Hematopoietic multipotent progenitor cell treated with erythropoietin and hydrocortisone succinate and interleukin-3 and kit ligand, for 15 days (in vitro differentiated cells): Measurements from ENCODE around the gene RRAS2.
A peak's percentile ranks its signal among the peaks of the same experiment; 100 is the strongest.
"Not testable (repeated sequence)": the region's sequence is repeated elsewhere in the genome, so short reads cannot be mapped to it uniquely, and the experiment has no call there.

Source experiments
- DNase-seq: peaks from one replicate; pipeline ENCODE4 v3.0.0-alpha.2; 2015; ENCODE audit warnings: low spot score

The RRAS2 gene

DNA sequence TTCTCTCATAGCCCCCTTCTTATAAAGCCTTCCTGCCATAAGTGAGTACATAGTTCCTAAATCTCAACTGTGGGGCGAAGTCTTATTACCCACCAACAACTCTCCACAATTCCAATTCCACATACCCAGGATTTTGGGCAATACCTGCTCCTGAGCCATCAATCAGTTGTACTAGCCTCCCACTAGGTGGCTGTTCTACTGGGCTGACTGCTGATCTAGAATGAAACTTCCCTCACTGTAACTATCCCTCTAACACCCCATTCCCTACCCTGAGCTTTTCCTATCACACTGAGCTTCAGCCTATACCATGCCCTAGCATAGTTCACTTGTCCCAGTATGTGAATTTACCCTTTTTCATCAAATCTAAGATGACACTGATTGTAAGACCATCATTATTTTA lies 52.5 kb downstream of the RRAS2 start:
- DNase-seq: no peak

DNA sequence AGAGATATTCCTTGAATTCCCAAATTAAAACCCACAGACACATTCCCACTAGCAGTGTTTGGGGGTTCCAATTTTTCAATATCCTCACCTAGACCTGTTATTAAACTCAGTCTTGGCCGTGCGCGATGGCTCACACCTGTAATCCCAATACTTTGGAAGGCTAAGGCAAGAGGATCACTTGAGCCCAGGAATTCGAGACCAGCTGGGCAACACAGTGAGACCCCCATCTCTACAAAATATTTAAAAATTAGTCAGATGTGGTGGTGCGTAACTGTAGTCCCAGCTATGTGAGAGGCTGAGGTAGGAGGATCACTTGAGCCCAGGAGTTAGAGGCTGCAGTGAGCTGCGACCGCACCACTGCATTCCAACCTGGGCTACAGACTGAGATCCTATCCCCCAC lies 53.3 kb downstream of the RRAS2 start:
- no peak for DNase-seq

DNA sequence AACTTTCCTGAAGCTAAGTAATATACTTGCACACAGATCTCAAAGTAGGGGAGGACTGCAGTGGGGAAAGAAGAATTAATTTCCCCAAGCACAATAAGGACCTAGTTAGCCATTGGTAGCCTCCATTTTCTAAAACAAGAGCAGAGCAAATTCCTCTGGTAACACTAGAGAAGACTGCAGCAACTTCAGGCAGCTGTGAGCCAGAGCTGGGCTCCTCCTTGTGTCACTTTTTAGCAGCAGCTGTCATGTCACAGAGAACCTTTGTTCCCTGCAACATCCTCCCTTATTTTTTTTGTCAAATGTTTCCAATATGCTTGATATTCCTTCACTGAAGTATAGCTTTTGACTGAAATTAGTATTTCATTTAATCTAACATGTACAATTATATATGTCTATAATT lies 54.4 kb downstream of the RRAS2 start:
- no peak for DNase-seq

DNA sequence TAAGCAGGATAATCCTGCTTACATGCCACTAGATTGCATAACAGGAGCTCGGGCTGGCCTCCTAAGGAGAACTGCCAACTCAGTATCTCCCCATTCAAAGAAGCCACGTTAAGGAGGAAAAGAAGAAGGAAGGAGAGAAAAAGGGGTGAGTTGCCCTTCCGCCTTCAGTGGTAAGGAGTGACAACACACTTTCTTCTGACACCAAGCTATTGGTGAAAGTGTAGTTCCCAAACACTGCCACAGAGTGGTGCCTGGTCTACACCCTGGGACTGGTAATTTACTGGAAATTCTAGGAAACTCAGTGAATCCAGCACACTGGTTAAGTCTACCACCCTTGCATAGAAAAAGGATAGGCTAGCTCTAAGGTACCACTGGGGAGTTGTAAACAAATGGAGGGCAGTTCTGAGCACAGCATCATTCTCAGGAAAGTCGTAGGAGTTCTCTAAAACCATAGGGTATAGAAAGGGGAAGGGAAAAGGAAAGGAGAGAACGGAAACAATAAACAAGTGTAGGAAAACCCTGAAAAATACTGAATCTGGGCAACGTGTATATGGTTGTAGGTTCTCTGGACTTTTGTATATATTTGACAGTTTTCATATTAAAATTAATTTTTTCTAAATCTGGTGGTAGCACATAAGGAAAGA lies 58.2 kb downstream of the RRAS2 start:
- peak; percentile 20 for DNase-seq

DNA sequence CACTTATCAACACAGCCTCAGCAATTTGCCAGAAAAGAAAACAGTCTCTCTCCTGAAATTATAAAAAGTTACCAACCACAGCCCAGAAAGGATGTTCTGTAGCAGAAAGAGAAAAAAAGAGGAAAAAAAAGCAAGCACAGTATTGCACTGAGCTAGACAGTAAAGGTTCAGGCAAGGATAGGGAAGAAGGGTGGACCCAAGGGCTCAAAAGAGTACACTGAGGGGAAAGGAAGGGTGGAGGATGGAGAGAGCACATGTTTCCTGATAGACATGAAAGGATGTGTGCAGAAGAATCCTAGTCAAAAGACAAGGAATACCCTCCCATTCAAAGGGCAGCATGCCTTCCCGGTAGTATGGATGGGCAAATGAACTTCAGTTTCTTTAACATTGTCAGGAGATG lies 59.1 kb downstream of the RRAS2 start:
- DNase-seq: no peak

DNA sequence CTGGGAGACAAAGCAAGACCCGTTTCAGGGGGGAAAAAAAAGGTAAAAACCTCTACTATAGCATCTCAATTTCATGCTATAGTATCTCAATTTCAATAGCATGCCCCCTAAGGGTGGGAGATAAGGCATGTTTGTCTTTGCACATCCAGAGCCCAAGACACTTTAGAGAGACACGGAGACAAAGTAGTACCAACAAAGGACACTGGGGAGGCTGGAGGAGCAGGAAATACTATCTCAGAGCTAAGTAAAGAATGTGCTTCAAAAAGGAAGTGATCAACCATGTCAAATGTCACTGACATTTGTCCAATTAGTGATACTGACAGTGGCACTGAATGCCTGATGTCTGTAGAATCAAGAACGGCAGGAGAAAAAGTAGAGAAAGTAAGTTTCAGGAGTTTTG lies 68.6 kb downstream of the RRAS2 start:
- DNase-seq: no peak

DNA sequence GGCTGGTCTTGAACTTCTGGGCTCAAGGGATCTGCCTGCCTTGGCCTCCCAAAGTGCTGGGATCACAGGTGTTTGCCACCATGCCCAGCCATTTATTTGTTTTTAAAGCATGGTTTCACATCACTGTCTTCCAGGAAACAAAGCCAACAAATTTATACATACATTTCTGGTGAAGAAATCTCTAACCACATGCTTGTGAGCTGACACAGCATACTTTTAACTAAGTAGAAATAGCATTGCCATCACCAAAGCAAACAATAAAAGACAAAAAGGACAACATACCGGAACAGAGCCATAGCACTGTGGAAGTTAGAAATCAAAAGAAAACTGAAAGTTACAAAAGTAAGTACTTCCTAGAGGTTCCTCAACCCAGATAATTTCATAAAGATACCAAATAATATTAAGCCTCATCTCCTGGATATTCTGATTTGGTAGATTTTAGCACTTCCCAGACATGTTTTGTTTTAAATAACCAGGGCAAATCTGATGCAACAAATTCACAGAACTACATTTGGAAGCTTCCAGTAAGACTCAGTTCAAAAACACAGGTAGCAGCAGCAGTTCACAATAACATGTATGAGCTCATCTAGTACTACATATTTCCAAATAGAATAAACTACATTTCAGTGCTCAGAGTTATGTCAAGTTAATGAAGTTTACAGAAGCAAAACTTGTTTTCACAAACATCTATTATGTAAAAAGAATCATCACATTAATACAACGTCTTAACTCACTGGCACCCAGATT lies 70.6 kb downstream of the RRAS2 start:
- no peak for DNase-seq

DNA sequence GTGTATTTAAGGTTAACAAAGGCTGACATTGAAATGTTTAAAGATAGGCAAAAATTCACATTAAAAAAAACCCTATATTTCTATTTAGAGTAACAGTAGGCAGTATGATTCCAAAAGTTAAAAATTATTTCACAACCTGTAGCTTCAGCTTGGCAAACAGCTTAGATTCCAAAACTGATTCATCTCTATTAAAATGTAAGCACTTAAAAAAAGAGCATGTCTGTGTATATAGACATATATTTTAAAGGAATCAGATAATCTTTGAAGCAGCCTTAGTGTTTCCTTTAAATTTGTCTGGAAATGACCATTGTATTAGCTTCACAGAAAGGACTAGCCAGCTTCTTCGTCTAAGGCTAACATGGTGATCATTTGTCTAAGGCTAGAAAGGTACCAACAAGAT lies 80.1 kb downstream of the RRAS2 start:
- DNase-seq: not testable (repeated sequence)

DNA sequence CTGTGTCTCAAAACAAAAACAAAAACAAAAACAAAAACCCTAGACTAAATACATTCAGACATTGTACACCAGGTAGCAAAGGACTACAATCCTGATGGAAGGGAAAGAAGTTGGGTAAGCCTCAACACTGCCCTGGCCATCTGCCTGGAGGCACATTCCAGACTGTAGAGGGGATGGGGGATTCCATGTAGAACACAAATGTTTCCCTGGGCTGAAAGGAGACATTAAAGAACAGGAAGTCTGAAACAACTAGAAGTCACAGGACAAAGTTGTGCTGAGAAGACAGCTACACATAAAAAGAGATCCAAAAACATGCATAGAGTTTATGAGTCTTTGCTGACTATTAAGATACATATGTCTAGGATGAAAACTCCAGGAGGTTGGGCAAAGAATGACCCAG lies 83.9 kb downstream of the RRAS2 start:
- DNase-seq: no peak

DNA sequence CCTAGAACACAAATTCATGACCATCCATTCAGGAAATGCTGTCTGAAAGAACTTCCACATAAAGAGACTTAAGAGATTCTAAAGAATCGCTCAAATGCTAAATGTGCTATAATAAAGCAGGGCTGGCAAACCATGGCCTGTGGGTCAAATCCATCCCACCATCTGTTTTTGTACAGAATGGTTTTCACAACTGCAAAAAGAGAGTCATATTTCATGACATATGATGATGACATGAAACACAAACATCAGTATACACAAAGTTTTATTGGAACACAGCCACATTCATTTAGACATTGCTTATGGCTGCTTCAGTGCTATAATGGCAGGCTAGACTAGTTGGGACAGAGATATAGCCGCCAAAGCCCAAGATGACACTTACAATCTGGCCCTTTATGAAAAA lies 85.1 kb downstream of the RRAS2 start:
- DNase-seq: no peak

DNA sequence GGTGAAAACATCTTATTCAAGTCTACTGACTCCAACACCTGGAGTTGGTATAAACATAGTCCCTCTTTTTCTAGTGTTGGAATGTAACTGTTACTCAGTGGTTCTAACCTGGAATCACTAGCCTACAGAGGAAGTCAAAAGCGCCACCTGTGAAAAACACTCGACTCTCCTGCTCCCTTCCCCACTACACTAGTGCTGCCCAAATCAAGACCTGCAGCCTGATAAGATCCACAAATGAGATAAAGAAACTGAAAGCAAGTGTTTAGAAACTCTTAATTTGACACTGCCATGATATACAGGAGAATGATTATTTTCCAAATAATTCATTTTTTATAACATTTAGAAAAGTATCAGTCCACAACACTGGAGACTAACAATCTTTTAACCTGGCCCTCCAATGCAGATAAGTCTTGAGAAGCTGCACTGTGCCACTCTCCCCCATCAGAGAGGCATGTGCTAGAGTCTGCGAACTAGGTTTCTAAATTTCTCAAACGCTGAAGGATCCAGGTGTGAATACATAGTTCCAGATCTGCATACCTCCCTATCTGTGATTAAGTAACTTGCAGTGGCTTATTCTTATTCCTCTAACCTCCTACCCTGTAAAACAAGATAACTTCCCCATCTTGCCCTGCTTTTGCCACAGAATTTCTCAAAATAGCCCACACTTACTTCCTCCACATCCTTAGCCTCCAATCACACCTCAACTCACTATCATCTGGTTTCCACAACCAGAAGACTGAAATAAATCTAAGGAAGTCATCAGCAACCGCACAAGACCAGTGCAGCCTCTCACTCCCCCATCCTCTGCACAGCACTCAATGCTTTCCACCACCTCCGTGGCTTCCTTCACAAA lies 88.1 kb downstream of the RRAS2 start:
- no peak for DNase-seq

DNA sequence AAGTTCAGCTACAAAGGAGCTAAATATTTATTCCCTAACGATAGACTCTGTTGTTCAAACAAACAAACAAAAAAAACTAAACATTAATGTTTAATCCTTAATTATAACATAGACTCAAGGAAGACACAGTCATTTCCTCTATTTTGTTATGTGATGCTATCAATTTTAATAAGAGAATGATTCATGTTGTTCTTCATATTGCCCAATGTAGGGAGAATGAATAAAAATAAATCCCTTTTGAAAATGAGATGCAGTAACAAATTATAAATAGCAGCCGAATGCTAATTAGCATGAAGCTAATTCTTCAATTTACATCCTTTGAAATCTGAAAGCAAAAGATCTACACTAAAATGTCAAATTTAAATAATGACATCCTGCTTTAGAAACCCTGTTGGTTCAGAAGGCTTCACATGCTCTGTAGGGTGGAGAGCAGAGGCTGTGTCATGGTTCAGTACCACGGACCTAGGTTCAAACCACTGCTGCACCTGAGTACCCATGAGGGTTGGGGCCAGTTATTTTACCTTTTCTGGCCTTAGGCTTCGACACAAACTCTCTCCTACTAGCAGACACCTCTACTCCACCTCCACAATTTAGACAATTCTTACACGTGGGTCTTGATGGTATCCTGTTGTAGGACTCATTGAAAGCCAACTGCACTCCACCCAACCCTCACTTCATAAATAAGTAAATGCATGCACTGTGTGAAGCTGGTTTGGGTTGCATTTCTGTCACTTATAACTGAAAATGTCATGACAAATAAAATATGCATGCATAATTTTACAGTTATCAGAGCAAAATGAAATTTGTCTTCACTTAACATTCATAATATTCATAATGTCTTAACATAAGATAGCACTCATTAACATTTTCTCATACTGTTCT lies 89.0 kb downstream of the RRAS2 start:
- DNase-seq: no peak

DNA sequence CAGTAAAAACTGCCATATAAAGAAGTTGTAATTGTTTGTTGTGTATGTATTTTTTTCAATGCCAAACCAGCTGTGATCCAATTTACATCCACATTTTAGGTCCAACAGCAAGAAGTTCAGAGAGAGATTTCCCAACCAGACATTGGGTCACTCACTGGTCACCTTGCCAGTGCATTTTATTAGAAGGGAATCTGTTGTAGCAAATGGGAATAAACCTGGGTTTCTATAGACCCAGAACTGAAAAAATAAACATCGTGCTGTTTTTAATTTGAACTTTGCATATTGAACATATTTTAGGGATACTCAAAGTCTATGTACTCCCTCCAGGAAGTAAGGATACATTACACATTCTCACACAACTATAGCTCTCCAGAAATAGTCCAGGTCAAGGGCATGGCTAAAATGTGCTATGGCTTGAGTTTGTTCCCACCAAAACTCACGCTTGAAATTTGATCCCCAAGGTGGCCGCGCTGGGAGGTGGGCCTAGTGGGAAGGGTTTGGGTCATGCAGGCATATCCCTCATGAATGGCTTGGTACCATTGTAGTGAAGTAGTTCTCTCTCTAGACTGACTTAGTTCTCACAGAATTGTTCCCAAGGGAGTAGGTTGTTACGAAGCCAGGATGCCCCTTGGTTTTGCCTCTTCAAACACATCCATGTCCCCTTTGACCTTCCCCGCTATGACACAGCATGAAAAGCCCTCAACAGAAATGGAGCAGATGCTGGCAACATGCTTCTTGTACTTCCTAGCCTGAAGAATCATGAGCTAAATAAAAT lies 90.9 kb downstream of the RRAS2 start:
- DNase-seq: no peak

DNA sequence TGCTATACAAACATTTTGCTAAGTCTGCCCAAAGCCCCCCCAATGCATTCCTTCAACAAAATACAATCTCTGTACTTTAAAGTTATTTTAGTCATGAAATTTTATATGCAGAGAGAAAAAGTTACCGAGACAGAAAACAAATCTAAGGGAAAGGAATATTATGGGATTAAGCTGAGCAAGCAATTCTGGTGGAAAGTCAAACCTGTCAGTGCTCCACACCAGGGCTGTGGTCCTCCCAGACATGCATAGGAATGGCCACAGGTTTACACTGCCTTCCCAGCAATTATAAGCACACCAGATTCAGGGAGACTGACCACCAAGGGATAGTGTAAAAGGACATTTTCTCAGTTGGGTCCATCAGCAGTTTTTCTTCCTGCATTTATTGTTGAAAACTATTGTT lies 92.4 kb downstream of the RRAS2 start:
- no peak for DNase-seq

DNA sequence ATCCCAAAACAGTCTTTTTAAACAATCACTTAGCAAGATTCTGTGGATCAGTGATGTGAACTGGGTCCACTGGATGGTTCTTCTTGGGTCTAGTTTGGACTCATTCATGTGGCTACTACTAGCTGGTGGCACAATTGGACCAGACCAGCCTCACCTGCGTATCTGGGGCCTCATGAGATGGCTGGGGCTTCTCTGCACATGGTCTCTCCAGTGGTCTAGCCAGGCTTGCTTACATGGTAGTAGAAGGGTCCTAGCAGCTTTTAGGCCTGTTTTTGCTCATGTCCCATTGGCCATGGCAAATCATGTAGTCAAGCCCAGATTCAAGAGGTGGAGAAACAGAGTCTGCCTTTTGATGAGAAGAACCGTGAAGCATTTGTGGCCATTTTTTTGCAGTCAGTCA lies 94.0 kb downstream of the RRAS2 start:
- no peak for DNase-seq

DNA sequence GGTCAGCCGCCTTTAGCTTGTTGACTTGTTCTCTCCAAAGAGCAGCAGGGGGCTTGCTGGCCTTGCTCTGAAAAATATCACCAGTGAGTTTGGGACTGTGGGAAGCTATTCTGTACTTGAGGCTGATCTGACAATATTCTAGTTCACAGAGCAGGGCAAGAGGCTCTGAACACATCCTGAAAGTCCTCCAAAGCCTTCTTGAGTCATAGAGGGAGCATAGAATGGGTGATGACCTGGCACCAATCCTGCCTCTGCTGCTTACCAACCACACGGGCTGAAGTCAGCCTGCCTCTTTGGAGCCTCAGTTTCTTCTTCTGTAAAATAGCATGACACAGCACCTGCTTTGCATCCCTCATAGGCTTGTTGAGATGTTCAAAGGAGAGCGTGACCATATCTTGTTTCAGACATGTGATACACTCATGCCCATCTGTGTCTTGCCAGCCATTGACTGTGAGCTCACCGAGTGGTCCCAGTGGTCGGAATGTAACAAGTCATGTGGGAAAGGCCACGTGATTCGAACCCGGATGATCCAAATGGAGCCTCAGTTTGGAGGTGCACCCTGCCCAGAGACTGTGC lies 96.6 kb downstream of the RRAS2 start:
- DNase-seq: no peak

DNA sequence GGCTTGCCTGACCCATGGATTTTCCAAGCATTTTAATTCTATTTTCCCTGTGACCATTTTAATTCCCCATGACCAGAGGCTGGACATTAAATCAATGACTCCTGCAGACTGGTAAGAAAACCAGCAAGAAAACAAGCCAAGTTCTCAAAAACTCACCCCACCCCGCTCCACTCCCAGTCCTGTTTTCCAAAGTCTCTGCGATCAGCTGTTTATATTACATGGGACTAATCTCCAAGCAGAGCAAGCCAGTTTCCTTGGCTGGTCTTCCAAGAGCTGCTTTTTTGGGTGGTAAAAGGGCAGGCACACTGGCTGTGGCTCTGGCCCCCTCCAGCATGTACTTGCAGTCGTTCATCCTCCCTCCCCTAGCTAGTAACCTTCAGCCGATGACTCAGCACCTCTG lies 97.9 kb downstream of the RRAS2 start:
- no peak for DNase-seq

DNA sequence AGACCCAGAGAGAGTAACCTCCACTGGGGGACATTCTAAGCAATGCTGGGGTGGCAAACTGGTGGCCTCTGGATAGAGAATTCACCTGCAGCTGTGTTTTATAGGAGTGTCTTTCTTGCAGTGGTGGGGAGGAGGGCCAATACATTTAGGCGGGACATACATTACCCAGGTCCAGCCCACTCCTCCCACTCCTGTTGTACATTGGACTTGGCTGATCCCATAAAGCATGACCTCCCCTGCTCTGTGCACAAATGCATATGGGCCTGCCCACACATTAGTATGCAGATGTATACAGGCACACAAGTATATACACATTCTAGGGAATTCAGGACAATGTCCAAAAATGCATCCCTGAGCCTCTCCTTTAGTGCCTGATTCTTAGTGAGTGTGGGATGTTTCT lies 99.1 kb downstream of the RRAS2 start:
- DNase-seq: no peak

DNA sequence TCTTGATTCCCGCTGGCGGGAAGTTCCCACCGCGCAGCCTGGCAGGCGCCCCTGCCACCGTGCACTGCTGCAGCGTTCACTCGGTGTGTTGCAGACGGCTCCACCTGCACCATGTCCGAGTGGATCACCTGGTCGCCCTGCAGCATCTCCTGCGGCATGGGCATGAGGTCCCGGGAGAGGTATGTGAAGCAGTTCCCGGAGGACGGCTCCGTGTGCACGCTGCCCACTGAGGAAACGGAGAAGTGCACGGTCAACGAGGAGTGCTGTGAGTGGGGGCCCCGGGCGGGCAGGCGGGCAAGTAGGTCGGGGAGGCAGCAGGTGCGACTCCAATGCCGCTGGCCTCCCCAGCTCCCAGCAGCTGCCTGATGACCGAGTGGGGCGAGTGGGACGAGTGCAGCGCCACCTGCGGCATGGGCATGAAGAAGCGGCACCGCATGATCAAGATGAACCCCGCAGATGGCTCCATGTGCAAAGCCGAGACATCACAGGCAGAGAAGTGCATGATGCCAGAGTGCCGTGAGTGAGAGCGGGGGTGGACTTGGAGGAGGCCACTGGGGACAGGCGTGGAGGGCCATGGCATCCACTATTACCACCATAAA lies 99.7 kb downstream of the RRAS2 start:
- no peak for DNase-seq

DNA sequence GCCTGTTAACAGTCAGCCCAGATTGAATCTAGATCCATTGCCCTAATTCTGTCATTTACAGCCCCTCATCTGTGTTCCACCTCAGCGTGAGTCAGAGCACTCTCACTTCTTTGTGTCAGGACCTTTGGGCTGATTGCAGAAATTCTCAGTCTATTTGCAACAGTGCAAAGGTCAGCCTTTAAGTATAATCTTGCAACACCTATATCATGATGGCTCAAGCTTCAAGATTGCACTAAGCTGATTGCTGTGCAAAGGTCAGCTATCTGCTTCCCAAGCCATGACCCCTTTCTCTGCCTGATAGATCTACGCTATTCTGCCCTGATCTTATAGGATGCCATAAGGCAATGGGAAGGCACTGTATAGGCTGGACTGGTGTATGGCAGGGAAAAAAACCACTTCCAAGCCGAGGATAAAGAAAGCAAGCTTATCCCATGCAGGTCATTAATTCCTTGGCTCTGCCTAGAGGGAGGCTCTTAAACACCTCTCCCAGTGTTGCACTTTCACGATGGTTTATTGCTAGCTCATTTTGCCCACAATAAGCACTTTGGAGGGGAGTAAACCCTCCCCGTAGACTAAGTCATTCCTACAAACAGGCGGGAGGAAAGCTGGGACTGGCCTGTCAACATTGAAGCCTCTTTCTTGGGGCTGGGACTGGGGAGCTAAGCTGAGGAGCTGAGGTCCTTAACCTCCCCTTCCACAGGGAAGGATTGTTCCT lies 100.6 kb downstream of the RRAS2 start:
- no peak for DNase-seq
